Measurements from ENCODE around the gene SAP30BP. TPM values are rescaled to one million over a fixed set of nuclear protein-coding genes. Genes with fewer than 3 reads are reported as not detected.

Gene SAP30BP
- total and polyA plus RNA-seq, 2 of the 13 experiments (the other 11 are each of a cell fraction or from before 2014, with no cell fraction given), result 67.7 to 99.4 TPM

GRCh38 chr17:75697651-75698291 is 30.6 kb downstream of the SAP30BP start (continued):
- TF ChIP-seq MBNL3 (CRISPR knock-in tag; conservative IDR thresholded peaks at IDR 0.05) (no peak), PRDM15 (CRISPR knock-in tag; IDR thresholded peaks at IDR 0.05) (no peak), ZNF530 (CRISPR knock-in tag; IDR thresholded peaks at IDR 0.05; ENCODE audit: low read depth) (no peak), ZNF503 (CRISPR knock-in tag; IDR thresholded peaks at IDR 0.05) (0 out of 2 replicates have a peak, but pooled peaks have one; percentile 12), FOXJ3 (CRISPR knock-in tag; IDR thresholded peaks at IDR 0.05; ENCODE audit: borderline replicate concordance) (0 out of 2 replicates have a peak, but pooled peaks have one; percentile 36), JUND (CRISPR knock-in tag; IDR thresholded peaks at IDR 0.05) (no peak), MTERF4 (CRISPR knock-in tag; IDR thresholded peaks at IDR 0.05) (no peak), MAF1 (CRISPR knock-in tag; IDR thresholded peaks at IDR 0.05; ENCODE audit: borderline replicate concordance) (no peak), RFX5 (IDR thresholded peaks at IDR 0.05; ENCODE audit: low read depth, low read length) (no peak), ZNF275 (CRISPR knock-in tag; IDR thresholded peaks at IDR 0.05; ENCODE audit: borderline replicate concordance) (no peak), MAX (IDR thresholded peaks at IDR 0.05) (peak; percentile 42; the same call in 1 of the 2 replicates), SETDB1 (CRISPR knock-in tag; IDR thresholded peaks at IDR 0.05; ENCODE audit: borderline replicate concordance) (no peak), GZF1 (CRISPR knock-in tag; IDR thresholded peaks at IDR 0.05) (no peak), SPEN (CRISPR knock-in tag; IDR thresholded peaks at IDR 0.05; ENCODE audit: low read depth) (no peak), MED1 (CRISPR knock-in tag; IDR thresholded peaks at IDR 0.05) (no peak), FLYWCH1 (CRISPR knock-in tag; IDR thresholded peaks at IDR 0.05) (no peak), SNAI1 (CRISPR knock-in tag; IDR thresholded peaks at IDR 0.05; ENCODE audit: borderline replicate concordance) (no peak), ZNF432 (CRISPR knock-in tag; IDR thresholded peaks at IDR 0.05; ENCODE audit: borderline replicate concordance) (no peak), ZNF335 (CRISPR knock-in tag; IDR thresholded peaks at IDR 0.05) (0 out of 2 replicates have a peak, but pooled peaks have one; percentile 35), ZNF513 (CRISPR knock-in tag; conservative IDR thresholded peaks at IDR 0.05) (no peak), AHR (CRISPR knock-in tag; IDR thresholded peaks at IDR 0.05) (no peak)
